ENCODE measurements around the gene GALNT6.
A peak's percentile ranks its signal among the peaks of the same experiment; 100 is the strongest.

The GALNT6 gene

GRCh38 chr12:51391283-51392123 lies at the start of gene GALNT6:
Gene GALNT6, minus strand, starts transcription at chr12:51391406. Its CDS starts 11,625 bp downstream, at chr12:51379781.
- peak; percentile 63 for DNase-seq (ENCODE audit: low read depth)

GRCh38 chr12:51439330-51439729 lies 48.1 kb upstream of the GALNT6 start:
- no peak for DNase-seq (ENCODE audit: low read depth)

- DNase-seq (ENCODE audit: low read depth), result no peak
Observed at GRCh38 chr12:51437431-51437830, 46.2 kb upstream of the GALNT6 start.

- DNase-seq (ENCODE audit: low read depth), result no peak
Observed at GRCh38 chr12:51434305-51434704, 43.1 kb upstream of the GALNT6 start.

GRCh38 chr12:51432921-51433320 lies 41.7 kb upstream of the GALNT6 start:
- DNase-seq (ENCODE audit: low read depth), result no peak

- no peak for DNase-seq (ENCODE audit: low read depth)
Observed at GRCh38 chr12:51430196-51430895, 39.1 kb upstream of the GALNT6 start.

GRCh38 chr12:51429700-51430099 lies 38.5 kb upstream of the GALNT6 start:
- no peak for DNase-seq (ENCODE audit: low read depth)

GRCh38 chr12:51428256-51428655 lies 37.0 kb upstream of the GALNT6 start:
- no peak for DNase-seq (ENCODE audit: low read depth)

- peak; percentile 75 for DNase-seq (ENCODE audit: low read depth)
Observed at GRCh38 chr12:51424662-51425539, 33.7 kb upstream of the GALNT6 start, which contains the start of gene SLC4A8. Gene SLC4A8, plus strand, starts transcription at chr12:51424831. Its CDS starts 157 bp downstream, at chr12:51424988.

GRCh38 chr12:51424094-51424661 lies 33.0 kb upstream of the GALNT6 start:
- DNase-seq (ENCODE audit: low read depth), result no peak

- peak; percentile 11 for DNase-seq (ENCODE audit: low read depth)
Observed at GRCh38 chr12:51421266-51421884, 30.2 kb upstream of the GALNT6 start.

GRCh38 chr12:51419425-51420193 lies 28.4 kb upstream of the GALNT6 start:
- DNase-seq (ENCODE audit: low read depth), result no peak

- DNase-seq (ENCODE audit: low read depth), result no peak
Observed at GRCh38 chr12:51417826-51418225, 26.6 kb upstream of the GALNT6 start.

GRCh38 chr12:51415931-51416330 lies 24.7 kb upstream of the GALNT6 start:
- no peak for DNase-seq (ENCODE audit: low read depth)

- DNase-seq (ENCODE audit: low read depth), result no peak
Observed at GRCh38 chr12:51413791-51414190, 22.6 kb upstream of the GALNT6 start.

- DNase-seq (ENCODE audit: low read depth), result no peak
Observed at GRCh38 chr12:51413149-51413548, 21.9 kb upstream of the GALNT6 start.

- no peak for DNase-seq (ENCODE audit: low read depth)
Observed at GRCh38 chr12:51409846-51410245, 18.6 kb upstream of the GALNT6 start.

- DNase-seq (ENCODE audit: low read depth), result no peak
Observed at GRCh38 chr12:51407604-51408003, 16.4 kb upstream of the GALNT6 start.

- no peak for DNase-seq (ENCODE audit: low read depth)
Observed at GRCh38 chr12:51406859-51407258, 15.7 kb upstream of the GALNT6 start.

- DNase-seq (ENCODE audit: low read depth), result no peak
Observed at GRCh38 chr12:51406290-51406689, 15.1 kb upstream of the GALNT6 start.

- DNase-seq (ENCODE audit: low read depth), result no peak
Observed at GRCh38 chr12:51405801-51406207, 14.6 kb upstream of the GALNT6 start.
